ENCODE data around the gene IER3IP1.

The IER3IP1 gene

GRCh38 chr18:47143899-47144485, 32.2 kb downstream of the IER3IP1 start:
- FAIRE-seq: no peak
- DNase-seq (ENCODE audit: insufficient read length, low spot score): no peak
- no peak for TF ChIP-seq POLR2A (IDR thresholded peaks at IDR 0.05; ENCODE audit: low read depth, low read length)

GRCh38 chr18:47143153-47143552, 33.0 kb downstream of the IER3IP1 start:
- FAIRE-seq: no peak
- no peak for TF ChIP-seq POLR2A (IDR thresholded peaks at IDR 0.05; ENCODE audit: low read depth, low read length)
- DNase-seq (ENCODE audit: insufficient read length, low spot score): no peak

- no peak for DNase-seq (ENCODE audit: insufficient read length, low spot score)
- no peak for TF ChIP-seq POLR2A (IDR thresholded peaks at IDR 0.05; ENCODE audit: low read depth, low read length)
- FAIRE-seq: no peak
Measured at GRCh38 chr18:47141289-47141688, 34.9 kb downstream of the IER3IP1 start.

- no peak for FAIRE-seq
- no peak for TF ChIP-seq POLR2A (IDR thresholded peaks at IDR 0.05; ENCODE audit: low read depth, low read length)
- DNase-seq (ENCODE audit: insufficient read length, low spot score): no peak
Measured at GRCh38 chr18:47121146-47121545, 55.0 kb downstream of the IER3IP1 start.

GRCh38 chr18:47120428-47120827, 55.7 kb downstream of the IER3IP1 start:
- TF ChIP-seq POLR2A (IDR thresholded peaks at IDR 0.05; ENCODE audit: low read depth, low read length): no peak
- no peak for DNase-seq (ENCODE audit: insufficient read length, low spot score)
- FAIRE-seq: no peak

GRCh38 chr18:47118981-47119380, 57.2 kb downstream of the IER3IP1 start:
- no peak for DNase-seq (ENCODE audit: insufficient read length, low spot score)
- TF ChIP-seq POLR2A (IDR thresholded peaks at IDR 0.05; ENCODE audit: low read depth, low read length): no peak
- FAIRE-seq: peak; percentile 41

- DNase-seq (ENCODE audit: insufficient read length, low spot score) (no peak), FAIRE-seq (no peak)
- TF ChIP-seq POLR2A (IDR thresholded peaks at IDR 0.05; ENCODE audit: low read depth, low read length): no peak
Measured at GRCh38 chr18:47115205-47115604, 61.0 kb downstream of the IER3IP1 start.

- FAIRE-seq (no peak), DNase-seq (ENCODE audit: insufficient read length, low spot score) (no peak)
Measured at GRCh38 chr18:47113796-47114540, 62.2 kb downstream of the IER3IP1 start.

GRCh38 chr18:47110492-47111274, 65.5 kb downstream of the IER3IP1 start:
- FAIRE-seq (peak; percentile 84), DNase-seq (ENCODE audit: insufficient read length, low spot score) (peak; percentile 26)
- TF ChIP-seq POLR2A (IDR thresholded peaks at IDR 0.05; ENCODE audit: low read depth, low read length): no peak

More at GRCh38 chr18:47113796-47114540, 62.2 kb downstream of the IER3IP1 start:
- no peak for TF ChIP-seq POLR2A (IDR thresholded peaks at IDR 0.05; ENCODE audit: low read depth, low read length)

GRCh38 chr18:47109720-47110119, 66.4 kb downstream of the IER3IP1 start:
- no peak for FAIRE-seq
- DNase-seq (ENCODE audit: insufficient read length, low spot score): no peak
- TF ChIP-seq POLR2A (IDR thresholded peaks at IDR 0.05; ENCODE audit: low read depth, low read length): no peak

GRCh38 chr18:47108998-47109405, 67.2 kb downstream of the IER3IP1 start:
- no peak for DNase-seq (ENCODE audit: insufficient read length, low spot score)
- TF ChIP-seq POLR2A (IDR thresholded peaks at IDR 0.05; ENCODE audit: low read depth, low read length): no peak
- no peak for FAIRE-seq

GRCh38 chr18:47108373-47108772, 67.8 kb downstream of the IER3IP1 start:
- DNase-seq (ENCODE audit: insufficient read length, low spot score): no peak
- TF ChIP-seq POLR2A (IDR thresholded peaks at IDR 0.05; ENCODE audit: low read depth, low read length): no peak
- FAIRE-seq: no peak
